Measurements from ENCODE around the gene ANKRD33B.
"Not testable (repeated sequence)": the region's sequence is repeated elsewhere in the genome, so short reads cannot be mapped to it uniquely, and the experiment has no call there.

The ANKRD33B gene

DNA sequence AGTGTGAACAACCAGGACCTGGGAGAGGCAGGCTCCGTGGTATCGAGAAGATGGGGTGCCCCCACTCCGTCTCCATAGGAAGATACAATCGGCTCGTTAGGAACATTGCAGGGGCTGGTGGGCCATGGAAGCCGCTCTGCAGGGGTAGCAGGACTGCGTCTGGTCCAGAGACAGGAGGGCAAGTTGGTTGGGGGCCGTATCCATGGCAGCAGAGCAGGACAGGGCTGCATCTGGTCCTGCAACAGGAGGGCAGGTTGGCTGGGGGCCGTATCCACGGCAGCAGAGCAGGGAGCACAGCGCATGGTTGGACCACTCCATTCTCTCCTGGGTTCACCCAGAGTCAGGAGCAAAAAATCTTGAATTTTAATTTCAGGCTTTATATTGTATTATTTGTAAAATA, 98.2 kb downstream of the ANKRD33B start:
- no peak for DNase-seq (ENCODE audit: low read depth)

DNA sequence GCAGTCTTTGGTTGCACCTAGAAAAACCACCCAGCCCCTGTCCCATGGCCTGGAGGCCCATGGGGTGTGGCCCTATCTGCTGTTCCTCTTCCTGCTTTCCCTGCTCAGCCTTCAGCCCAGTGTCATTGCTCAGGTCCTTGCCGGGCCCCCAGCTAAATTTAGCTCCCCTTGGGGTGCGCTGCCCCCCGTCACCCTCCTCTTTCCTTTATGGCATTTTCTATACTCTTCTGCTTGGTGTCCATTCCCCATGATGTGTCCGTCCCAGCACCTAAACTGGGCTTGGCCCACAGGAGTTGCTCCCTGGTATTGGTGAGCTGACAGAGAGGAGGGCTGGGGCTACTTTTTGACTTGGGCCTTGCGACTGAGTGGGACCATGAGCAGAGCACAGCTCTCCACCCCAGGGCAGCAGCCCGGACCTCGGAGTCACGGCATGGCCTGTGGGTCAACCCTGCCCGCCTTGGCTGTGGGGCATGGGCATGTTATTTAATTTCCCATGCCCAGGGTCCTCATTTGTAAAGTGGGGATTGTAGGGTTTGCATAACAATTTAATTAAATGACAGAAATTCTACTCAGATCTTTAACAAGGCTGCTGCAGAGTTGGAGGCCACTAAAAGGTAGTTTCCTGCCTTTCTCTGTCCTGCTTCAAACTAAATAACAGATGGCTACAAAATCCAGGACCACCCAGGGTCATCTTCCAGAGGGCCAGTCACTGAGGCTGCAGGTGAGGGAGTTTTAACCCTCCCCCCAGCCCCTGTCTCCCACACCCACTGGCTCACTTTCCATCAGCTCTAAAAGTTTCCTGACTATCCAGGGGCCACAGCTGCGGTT, 99.0 kb downstream of the ANKRD33B start:
- DNase-seq (ENCODE audit: low read depth) = no peak

DNA sequence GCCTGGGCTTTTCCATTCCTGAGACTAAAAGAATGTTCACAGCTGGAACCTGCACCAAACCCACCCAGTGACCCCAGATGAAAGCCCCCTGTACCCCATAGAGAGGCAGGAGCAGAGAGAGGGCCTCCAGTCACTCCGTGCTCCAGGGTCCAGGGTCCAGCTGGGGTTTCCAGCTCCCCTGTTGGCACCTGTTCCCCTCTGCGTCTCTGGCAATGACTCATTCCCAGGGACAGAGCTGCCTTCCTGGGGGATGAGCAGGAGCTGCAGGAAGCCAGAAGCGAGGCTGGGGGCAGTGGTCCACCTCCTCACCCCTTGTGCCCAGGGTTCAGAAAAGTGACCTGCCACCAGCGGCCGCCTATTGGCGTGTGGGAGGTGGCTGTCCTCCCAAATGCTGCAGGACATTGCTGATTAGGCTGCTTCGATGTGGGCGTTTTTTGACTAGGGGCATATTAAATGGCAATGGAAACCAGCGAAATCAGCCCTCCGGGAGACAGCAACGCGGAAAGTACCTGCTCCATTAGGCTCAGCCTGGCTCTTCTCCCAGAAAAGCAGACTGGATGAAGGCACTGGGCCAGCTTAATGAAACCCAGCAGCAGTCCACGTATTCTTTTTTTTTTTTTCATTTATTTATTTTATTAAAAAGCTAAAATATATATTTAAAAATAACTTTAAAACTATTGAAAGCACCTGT, 99.8 kb downstream of the ANKRD33B start:
- peak; percentile 17 for DNase-seq (ENCODE audit: low read depth)

DNA sequence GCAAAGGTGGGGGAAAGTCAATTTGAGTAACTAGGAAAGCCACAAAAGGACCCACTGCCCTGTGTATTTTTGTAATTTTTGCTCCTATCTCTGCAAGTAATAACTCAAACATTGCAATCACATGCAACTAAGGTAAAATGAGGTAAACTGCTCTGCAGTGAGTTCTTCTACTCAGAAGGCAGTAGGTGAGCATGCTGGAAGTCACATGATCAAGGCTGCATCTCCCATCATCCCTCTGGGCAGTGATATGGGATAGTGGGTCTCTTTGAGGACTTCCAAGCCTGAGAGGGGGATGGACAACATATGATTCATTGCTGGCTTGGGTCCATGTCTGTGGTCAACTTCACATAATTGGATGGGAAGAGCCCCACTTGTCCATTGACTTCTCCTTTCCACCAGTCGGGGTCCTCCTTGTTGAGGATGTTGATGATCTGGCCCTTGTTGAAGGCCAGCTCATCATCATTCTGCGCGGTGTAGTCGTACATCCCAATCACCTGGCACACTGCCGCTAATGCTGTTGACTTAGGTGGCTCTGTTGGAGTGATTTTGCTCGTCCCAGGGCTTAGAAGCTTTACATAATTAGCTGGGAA, 100.4 kb downstream of the ANKRD33B start:
- DNase-seq (ENCODE audit: low read depth) = not testable (repeated sequence)

GRCh38 chr5:10665799-10666198, 101.9 kb downstream of the ANKRD33B start:
- DNase-seq (ENCODE audit: low read depth) = no peak

DNA sequence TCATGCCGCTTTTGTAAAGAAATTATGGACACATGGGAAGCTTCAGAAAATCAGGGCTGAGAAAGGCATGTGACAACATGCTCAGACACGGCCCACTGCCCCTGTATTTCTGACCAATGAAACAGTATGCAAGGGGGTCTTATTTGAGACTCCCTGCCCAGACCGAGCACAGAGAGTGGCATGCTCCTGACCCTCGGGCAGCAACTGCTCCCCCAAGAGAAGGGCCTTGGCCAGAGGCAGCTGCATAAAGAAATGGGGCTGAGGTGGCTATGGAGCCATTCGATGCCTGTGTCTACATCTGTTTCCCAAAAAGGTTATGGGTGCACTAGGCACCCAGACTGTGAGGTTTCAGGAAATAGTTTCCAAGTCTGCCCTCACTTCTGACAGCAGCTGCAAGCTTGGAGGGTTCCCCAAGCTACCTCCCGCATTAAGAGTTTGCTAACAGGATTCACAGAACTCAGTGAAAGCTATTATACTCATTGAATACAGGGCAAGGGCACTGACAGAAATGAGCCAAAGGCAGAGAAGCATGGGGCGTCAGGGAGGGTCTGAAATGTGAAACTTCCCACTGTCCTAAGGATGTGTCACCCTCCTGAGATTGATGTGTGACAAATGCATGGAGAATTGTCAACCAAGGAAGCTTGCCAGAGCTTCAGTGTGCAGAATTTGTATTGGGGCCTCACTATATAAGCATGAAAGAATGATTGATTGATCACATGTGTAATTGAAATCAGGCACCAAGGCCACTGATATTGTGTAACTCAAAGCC, 102.8 kb downstream of the ANKRD33B start:
- no peak for DNase-seq (ENCODE audit: low read depth)

DNA sequence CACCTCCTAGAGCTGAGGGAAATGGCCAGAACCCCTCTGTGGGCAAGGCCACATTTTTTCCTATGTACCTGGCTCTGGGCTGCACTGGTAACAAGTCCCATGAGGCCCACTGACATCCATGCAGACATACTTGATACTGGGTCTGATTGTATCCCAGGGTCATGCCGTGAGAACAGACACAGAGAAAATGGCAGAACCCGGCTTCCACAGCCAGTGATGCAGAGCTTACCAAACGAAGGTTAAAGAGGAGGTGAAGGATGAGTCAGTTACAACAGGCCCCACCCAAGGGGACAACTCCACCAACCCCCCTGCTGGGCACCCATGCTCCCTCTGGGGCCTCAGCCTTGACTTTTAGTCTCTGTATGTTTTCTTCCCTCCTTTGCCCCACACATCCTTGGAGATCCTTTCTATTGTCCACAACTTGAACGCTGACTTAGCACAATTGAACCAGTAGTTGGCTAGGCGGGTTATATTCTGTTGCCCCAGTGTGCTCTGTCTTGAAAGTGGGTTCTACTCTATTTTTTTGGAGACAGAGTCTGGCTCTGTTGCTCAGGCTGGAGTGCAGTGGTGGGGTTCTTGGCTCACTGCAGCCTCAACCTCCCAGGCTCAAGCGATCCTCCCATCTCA, 103.7 kb downstream of the ANKRD33B start:
- no peak for DNase-seq (ENCODE audit: low read depth)

DNA sequence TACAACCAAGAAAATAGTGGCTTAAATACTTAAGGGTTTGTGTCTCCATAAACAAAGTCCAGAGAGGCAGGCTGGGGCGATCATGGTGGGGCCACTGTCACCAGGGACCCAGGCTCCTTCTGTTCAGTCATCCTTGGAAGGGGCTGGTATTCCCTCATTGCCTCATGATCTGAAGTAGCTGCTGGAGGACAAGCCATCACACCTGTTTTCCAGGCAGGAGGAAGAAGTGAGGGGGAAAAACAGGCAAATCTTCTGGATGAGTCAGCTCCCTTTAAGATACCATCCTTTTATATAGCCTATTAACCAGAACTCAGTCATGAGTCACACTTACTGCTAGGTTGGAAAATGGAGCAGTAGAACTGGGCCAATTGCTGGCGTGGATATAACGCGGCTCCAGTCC, 104.8 kb downstream of the ANKRD33B start:
- DNase-seq (ENCODE audit: low read depth) = no peak

DNA sequence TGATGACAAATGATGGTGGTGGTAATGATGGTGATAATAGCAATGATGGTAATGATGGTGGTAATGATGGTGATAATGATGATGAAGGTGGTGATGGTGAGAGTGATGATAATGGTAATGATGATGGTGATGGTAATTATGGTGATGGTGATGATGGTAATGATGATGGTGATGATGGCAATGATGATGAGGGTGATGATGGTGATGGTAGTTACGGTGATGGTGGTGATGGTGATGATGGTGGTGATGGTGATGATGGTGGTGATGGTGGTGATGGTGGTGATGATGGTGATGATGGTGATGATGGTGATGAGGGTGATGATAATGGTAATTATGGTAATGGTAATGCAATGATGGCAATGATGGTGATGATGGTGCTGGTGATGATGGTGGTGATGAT, 106.1 kb downstream of the ANKRD33B start:
- no peak for DNase-seq (ENCODE audit: low read depth)

- no peak for DNase-seq (ENCODE audit: low read depth)
Observed at GRCh38 chr5:10671041-10672008, 107.5 kb downstream of the ANKRD33B start.

DNA sequence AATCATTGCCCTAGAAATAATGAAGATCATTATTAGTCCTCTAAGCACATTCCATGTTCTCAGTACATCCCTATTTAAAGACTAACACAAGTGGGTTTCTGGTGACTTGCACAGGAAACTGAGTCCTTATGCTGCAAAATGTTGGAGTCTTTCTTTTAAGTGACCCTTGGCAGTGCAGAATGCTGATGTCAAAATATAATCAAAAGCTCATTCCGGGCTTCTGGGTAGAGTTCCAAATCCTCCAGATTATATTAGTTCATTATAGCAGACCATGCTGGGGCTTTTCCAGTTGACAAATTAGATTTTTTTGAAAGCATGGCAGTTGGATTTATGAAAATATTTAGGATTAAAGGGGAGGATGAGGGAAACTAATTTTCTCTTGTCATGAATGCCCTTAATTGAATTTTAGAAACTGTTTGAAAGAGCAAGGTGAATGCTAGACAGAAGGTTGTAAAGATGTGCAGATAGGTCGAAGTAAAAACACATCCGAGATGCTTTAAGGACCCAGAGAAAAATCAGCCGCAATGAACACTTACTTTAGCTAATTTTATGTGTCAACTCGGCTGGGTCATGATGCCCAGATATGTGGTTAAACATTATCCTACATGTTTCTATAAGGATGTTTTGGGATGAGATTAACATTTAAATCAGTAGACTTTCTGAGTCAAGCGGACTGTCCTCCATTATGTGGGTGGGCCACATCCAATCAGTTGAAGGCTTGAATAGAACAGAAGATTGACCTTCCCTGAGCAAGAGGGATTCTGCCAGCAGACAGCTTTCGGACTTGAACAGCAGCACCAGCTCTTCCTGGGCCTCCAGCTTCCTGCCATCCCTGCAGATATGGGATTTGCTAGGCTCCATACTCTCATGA, 108.5 kb downstream of the ANKRD33B start:
- DNase-seq (ENCODE audit: low read depth) = no peak

DNA sequence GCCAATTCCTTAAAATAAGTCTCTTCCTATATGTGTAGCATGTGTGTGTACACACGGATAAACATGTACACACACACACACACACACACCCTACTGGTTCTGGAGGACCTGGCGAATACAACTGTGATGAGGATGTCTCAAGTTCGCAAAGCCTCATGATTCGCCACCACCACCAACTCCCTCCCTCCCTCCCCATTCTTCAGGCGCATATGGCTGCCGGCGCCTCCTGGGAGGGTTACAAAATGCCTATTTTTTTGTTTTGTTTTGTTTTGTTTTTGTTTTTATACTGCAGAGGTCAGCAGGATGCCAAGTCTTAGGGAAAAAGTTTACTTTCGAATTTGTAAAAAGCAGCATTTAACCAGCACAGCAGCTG, 109.1 kb downstream of the ANKRD33B start:
- no peak for DNase-seq (ENCODE audit: low read depth)

DNA sequence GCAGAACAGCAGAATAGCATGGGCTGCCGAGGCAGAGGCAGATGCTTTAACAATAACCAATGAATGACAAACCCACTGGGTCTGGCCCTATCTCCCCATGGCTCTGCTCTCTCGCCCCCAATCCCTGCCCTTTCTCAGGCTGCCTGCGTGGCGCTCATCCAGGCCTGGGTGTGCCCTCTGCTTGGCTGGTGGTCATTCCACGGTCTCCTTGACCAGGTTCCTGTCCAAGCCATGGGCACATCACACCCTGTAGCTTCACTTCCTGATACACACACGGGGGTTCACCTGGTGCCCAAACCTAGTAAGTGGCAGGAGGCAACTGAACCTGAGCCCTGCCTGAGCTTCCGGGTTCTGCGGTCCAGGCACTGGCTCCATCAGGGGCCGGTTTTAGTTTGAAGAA, 109.5 kb downstream of the ANKRD33B start:
- no peak for DNase-seq (ENCODE audit: low read depth)

GRCh38 chr5:10674096-10674495, 110.2 kb downstream of the ANKRD33B start:
- DNase-seq (ENCODE audit: low read depth) = no peak

DNA sequence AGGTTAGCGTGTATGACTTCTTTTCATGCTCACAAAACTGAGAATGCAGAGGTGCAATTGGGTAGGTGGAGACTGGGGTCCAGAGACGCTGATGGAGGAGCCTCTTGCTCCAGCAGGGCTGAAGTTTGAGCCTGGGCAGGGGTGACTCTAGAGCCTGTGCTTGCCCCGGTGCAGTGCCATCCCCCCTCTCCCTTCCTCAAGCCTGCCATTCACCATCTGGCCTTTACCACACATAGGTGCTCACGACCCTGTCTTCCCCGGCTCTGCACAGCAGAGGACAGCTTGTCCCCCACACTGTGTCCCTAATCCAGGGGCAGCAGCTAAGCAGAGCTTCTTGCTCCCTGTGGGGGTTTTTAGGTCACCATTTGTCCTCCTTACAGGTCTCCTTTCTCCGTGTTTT, 110.7 kb downstream of the ANKRD33B start:
- no peak for DNase-seq (ENCODE audit: low read depth)

DNA sequence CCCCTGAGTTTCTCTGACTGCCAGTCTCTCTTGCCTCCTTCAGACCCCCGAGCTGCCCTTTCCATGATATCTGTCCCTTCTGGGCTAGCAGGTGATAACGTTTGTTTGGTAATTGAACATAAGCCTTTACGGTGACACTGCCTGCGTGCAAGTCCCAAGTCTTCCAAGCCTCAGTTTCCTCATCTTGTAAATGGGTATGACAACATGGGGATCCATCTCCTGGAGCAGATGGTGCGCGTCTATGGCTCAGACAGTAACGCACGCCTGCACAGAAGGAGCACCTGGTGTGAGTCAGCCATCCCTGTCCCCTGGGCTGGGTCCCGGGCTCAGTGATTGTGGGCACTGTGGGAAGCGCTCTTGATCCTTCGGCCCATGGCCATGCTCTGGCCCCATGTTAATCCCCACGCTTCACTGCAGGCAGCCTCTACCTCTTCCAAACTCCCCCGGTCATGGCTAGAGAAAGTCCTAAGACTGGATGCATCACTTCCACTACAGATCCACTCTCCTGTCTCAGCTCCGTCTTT, 111.4 kb downstream of the ANKRD33B start:
- no peak for DNase-seq (ENCODE audit: low read depth)

- no peak for DNase-seq (ENCODE audit: low read depth)
Observed at GRCh38 chr5:10676224-10676623, 112.4 kb downstream of the ANKRD33B start.

- no peak for DNase-seq (ENCODE audit: low read depth)
Observed at GRCh38 chr5:10676946-10677345, 113.1 kb downstream of the ANKRD33B start.

DNA sequence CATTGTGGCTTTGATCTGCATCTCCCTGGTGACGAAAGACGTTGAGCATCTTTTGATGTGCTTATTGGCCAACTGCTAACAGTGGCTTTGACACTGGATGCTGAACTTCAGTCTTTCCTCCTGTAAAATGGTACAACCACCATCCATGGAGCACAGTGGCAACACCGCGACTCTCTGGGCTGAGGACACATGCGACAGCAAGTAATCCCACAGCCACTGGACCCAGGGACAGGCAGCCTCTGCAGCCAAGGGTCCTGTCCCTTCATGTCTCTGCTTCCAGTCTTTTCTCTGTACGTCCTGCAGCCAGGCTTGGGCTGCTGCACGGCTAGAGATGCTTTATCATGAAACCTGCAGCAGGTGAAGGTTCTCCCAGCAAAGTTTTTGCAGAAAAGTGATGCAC, 113.7 kb downstream of the ANKRD33B start:
- no peak for DNase-seq (ENCODE audit: low read depth)

DNA sequence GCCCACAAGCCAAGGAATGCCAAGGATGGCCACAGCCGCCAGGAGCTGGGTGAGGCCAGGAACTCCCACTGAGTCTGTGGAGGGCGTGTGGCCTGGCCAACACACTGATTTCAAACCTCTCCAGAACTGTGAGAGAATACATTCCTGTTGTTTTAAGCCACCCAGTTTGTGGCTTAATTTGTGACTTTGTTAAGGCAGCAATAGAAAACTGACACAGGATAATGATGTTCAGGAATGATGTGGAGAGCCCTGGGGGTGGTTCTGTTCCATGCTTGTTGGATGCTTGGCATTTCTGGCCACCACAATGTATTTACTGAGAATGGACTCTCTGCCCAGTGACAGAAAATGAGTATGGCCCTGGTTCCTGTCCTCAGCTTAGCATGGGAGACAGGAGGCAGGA, 114.4 kb downstream of the ANKRD33B start:
- no peak for DNase-seq (ENCODE audit: low read depth)

Measured in stromal cell of bone marrow (primary cell).